H1 (cell line): ENCODE measurements around the gene TACSTD2. TPM values are rescaled to one million over a fixed set of nuclear protein-coding genes. Genes with fewer than 3 reads are reported as not detected.

Source experiments
- CTCF ChIA-PET: fragments of 300-600 bp; sonication (Branson Sonifier 250); formaldehyde crosslinking; loops from one replicate; lab custom pipeline; 2021; ENCODE audit not compliant: partially characterized antibody; lab: Charles Lee
- POLR2A ChIA-PET: fragments of 300-600 bp; sonication (Branson Sonifier 250); formaldehyde crosslinking; loops from one replicate; lab custom pipeline; 2021; ENCODE audit warnings: inconsistent platforms; ENCODE audit not compliant: partially characterized antibody; lab: Charles Lee
- DNase-seq, 2 experiments: peaks; one replicate each; pipeline versions ENCODE4 v3.0.0 to v3.0.0-alpha.2; 2010 to 2022; ENCODE audit warnings: low spot score in 2 of 2, low read depth in 1 of 2, mixed read lengths in 1 of 2
- FAIRE-seq: peaks from 2 replicates; lab custom pipeline; 2011; peaks lifted over from hg19 to GRCh38; lab: Jason Lieb, UNC
- H2AFZ ChIP-seq: 2 replicates; pipeline ENCODE4 v1.8.1; 2012; ENCODE audit warnings: low read length, inconsistent platforms
- H2AK5ac ChIP-seq: 2 replicates; pipeline ENCODE4 v1.6.1; 2013; ENCODE audit warnings: low read depth, low read length
- H2BK120ac ChIP-seq: replicated peaks from 2 replicates; pipeline ENCODE3; 2013; ENCODE audit warnings: low read depth, low read length, inconsistent platforms
- H2BK12ac ChIP-seq: 2 replicates; pipeline ENCODE4 v1.6.1; 2013; ENCODE audit warnings: low read depth, low read length
- H2BK15ac ChIP-seq: 2 replicates; pipeline ENCODE4 v1.6.1; 2013; ENCODE audit warnings: low read length
- H2BK20ac ChIP-seq: 2 replicates; pipeline ENCODE4 v1.6.1; 2013; ENCODE audit warnings: low read length
- H2BK5ac ChIP-seq: 2 replicates; pipeline ENCODE4 v1.6.1; 2013; ENCODE audit warnings: low read depth, low read length
- H3K14ac ChIP-seq: 2 replicates; pipeline ENCODE4 v1.6.1; 2013; ENCODE audit warnings: inconsistent platforms; ENCODE audit not compliant: insufficient read length
- H3K18ac ChIP-seq: 2 replicates; pipeline ENCODE4 v1.6.1; 2013; ENCODE audit warnings: low read length; ENCODE audit errors: extremely low read depth
- H3K23ac ChIP-seq: 2 replicates; pipeline ENCODE4 v1.6.1; 2013; ENCODE audit warnings: inconsistent platforms; ENCODE audit not compliant: insufficient read length
- H3K23me2 ChIP-seq: 2 replicates; pipeline ENCODE4 v1.6.1; 2013; ENCODE audit warnings: low read depth, low read length
- H3K27ac ChIP-seq: 2 replicates; pipeline ENCODE4 v1.6.1; 2011; ENCODE audit warnings: low read depth, low read length, inconsistent platforms
- H3K27me3 ChIP-seq, 4 experiments: replicated peaks in 1 of 4; 1 replicate in 1 of 4; 2 replicates in 3 of 4; pipeline versions ENCODE4 v1.6.1 to v1.8.1; 2011 to 2013; ENCODE audit warnings: low read length in 3 of 4, mild to moderate bottlenecking in 3 of 4, inconsistent platforms in 2 of 4, mixed read lengths in 2 of 4, moderate library complexity in 1 of 4; ENCODE audit not compliant: control insufficient read depth in 3 of 4, insufficient read depth in 3 of 4; ENCODE audit errors: extremely low read depth in 1 of 4
- H3K36me3 ChIP-seq, 4 experiments: 2 replicates each; pipeline versions ENCODE4 v1.6.1 to v1.8.1; 2011 to 2013; ENCODE audit warnings: mild to moderate bottlenecking in 4 of 4, low read length in 3 of 4, moderate library complexity in 2 of 4, control low read depth in 1 of 4, inconsistent platforms in 1 of 4; ENCODE audit not compliant: insufficient read depth in 4 of 4, control insufficient read depth in 2 of 4
- H3K4ac ChIP-seq: replicated peaks from 2 replicates; pipeline ENCODE3; 2013; ENCODE audit warnings: low read length, low read depth, mixed read lengths, inconsistent platforms; ENCODE audit not compliant: insufficient read length
- H3K4me1 ChIP-seq, 4 experiments: replicated peaks in 1 of 4; 1 replicate in 1 of 4; 2 replicates in 3 of 4; pipeline versions ENCODE4 v1.6.1 to v1.8.1; 2011 to 2013; ENCODE audit warnings: low read length in 3 of 4, inconsistent platforms in 2 of 4, mixed read lengths in 1 of 4; ENCODE audit not compliant: insufficient read depth in 4 of 4, control insufficient read depth in 3 of 4
- H3K4me2 ChIP-seq, 2 experiments: 2 replicates each; pipeline versions ENCODE4 v1.6.1 to v1.8.1; 2011 to 2013; ENCODE audit warnings: low read depth in 2 of 2, low read length in 2 of 2, control low read depth in 1 of 2, inconsistent platforms in 1 of 2, mild to moderate bottlenecking in 1 of 2; ENCODE audit not compliant: insufficient read depth in 1 of 2
- H3K4me3 ChIP-seq, 4 experiments: fragments of 200-600, 300-600 bp in 1 of 4; sonication (generic), shearing (Covaris generic), sonication (Bioruptor Twin) in 1 of 4; 2 replicates each; pipeline versions ENCODE4 v1.5.1 to v1.8.1; 2011 to 2016; ENCODE audit warnings: low read length in 4 of 4, low read depth in 3 of 4, control low read depth in 2 of 4, inconsistent platforms in 2 of 4, mild to moderate bottlenecking in 2 of 4, mixed read lengths in 1 of 4, moderate library complexity in 1 of 4; ENCODE audit not compliant: insufficient read depth in 2 of 4; ENCODE audit errors: extremely low read depth in 1 of 4
- H3K56ac ChIP-seq: replicated peaks from 2 replicates; pipeline ENCODE3; 2013; ENCODE audit warnings: low read depth, mild to moderate bottlenecking, mixed read lengths, low read length, inconsistent platforms; ENCODE audit not compliant: insufficient read length
- H3K79me1 ChIP-seq: 2 replicates; pipeline ENCODE4 v1.6.1; 2013; ENCODE audit warnings: low read depth, low read length, control low read depth
- H3K79me2 ChIP-seq, 2 experiments: 2 replicates each; pipeline versions ENCODE4 v1.6.1 to v1.8.1; 2012 to 2013; ENCODE audit warnings: low read length in 2 of 2, mild to moderate bottlenecking in 2 of 2, inconsistent platforms in 1 of 2; ENCODE audit not compliant: insufficient read depth in 2 of 2, control insufficient read depth in 1 of 2
- H3K9ac ChIP-seq, 4 experiments: replicated peaks in 1 of 4; 1 replicate in 1 of 4; 2 replicates in 3 of 4; pipeline versions ENCODE4 v1.6.1 to v1.8.1; 2011 to 2013; ENCODE audit warnings: low read depth in 3 of 4, low read length in 3 of 4, control low read depth in 2 of 4, mild to moderate bottlenecking in 2 of 4, moderate library complexity in 2 of 4, inconsistent platforms in 1 of 4; ENCODE audit errors: extremely low read depth in 1 of 4
- H3K9me3 ChIP-seq, 2 experiments: 2 replicates each; pipeline versions ENCODE4 v1.6.1 to v1.8.1; 2012 to 2013; ENCODE audit warnings: mild to moderate bottlenecking in 2 of 2, moderate library complexity in 2 of 2, control low read depth in 1 of 2, inconsistent platforms in 1 of 2, low read depth in 1 of 2, low read length in 1 of 2, mixed read lengths in 1 of 2; ENCODE audit not compliant: insufficient read depth in 2 of 2
- H4K20me1 ChIP-seq, 2 experiments: replicated peaks in 1 of 2; 2 replicates each; pipeline versions ENCODE3 to v1.8.1; 2011 to 2013; ENCODE audit warnings: inconsistent platforms in 2 of 2, low read length in 2 of 2, mild to moderate bottlenecking in 1 of 2; ENCODE audit not compliant: insufficient read depth in 2 of 2, control insufficient read depth in 1 of 2
- H4K5ac ChIP-seq: 2 replicates; pipeline ENCODE4 v1.6.1; 2013; ENCODE audit warnings: low read length, low read depth, mixed read lengths, inconsistent platforms; ENCODE audit not compliant: insufficient read length
- H4K8ac ChIP-seq: 2 replicates; pipeline ENCODE4 v1.8.0; 2013; ENCODE audit warnings: mild to moderate bottlenecking, moderate library complexity, low read length, inconsistent platforms; ENCODE audit not compliant: insufficient read depth; ENCODE audit errors: extremely low read depth
- H4K91ac ChIP-seq: replicated peaks from 2 replicates; pipeline ENCODE3; 2013; ENCODE audit warnings: low read length, mixed read lengths, inconsistent platforms; ENCODE audit not compliant: insufficient read length
- CEBPB ChIP-seq: IDR thresholded peaks from 2 replicates; pipeline ENCODE4 v1.6.1; 2012; ENCODE audit warnings: low read depth, low read length
- SUZ12 ChIP-seq: fragments of 200-600 bp; sonication (generic); IDR thresholded peaks from 2 replicates; pipeline ENCODE4 v1.6.1; 2012; ENCODE audit warnings: mild to moderate bottlenecking, inconsistent platforms, low read length, moderate library complexity, mixed read lengths
- WGBS, 2 experiments: shearing (Covaris generic) in 1 of 2; methylation state at CpG; one replicate each; pipeline versions ENCODE4 v1.1.6 to v1.1.7; 2013 to 2015; ENCODE audit warnings: low lambda C conversion rate in 2 of 2, mixed read lengths in 2 of 2, inconsistent platforms in 1 of 2, low coverage in 1 of 2, missing lambda C conversion rate in 1 of 2; ENCODE audit not compliant: insufficient replicate concordance in 2 of 2, insufficient coverage in 1 of 2, insufficient read length in 1 of 2; ENCODE audit errors: extremely low coverage in 1 of 2, missing lambda C conversion rate in 1 of 2; 5-methylcytosine and 5-hydroxymethylcytosine counted together
- polyA plus RNA-seq, 7 experiments: library from polyadenylated mRNA; depleted of rRNA in 3 of 7; stranded (reverse) in 5 of 7; unstranded in 2 of 7; fragments of >200 nt in 5 of 7; fragments of 200-250 nt in 2 of 7; gene quantifications; 1 replicate in 5 of 7; 2 replicates in 1 of 7; 4 replicates in 1 of 7; pipeline versions ENCODE4 v1.2.1 to v1.2.3, GENCODE V29; 2011 to 2013; ENCODE audit warnings: missing spikeins in 2 of 7, mixed read lengths in 2 of 7
- total RNA-seq: library from RNA; stranded (reverse); fragmentation: NEBNext Ultra II Directional; extraction: Animal tissue kit (Norgen Biotek cat#: 25700); gene quantifications from 2 replicates; pipeline ENCODE4 v1.2.1, GENCODE V29; 2021
- TF ChIP-seq, protein P1 (sequence below), 3 experiments: IDR thresholded peaks; 1 replicate in 2 of 3; 2 replicates in 1 of 3; pipeline versions ENCODE4 v1.5.1 to v1.6.1; 2011; ENCODE audit warnings: low read length in 3 of 3, mild to moderate bottlenecking in 3 of 3, inconsistent platforms in 2 of 3, low read depth in 1 of 3, moderate library complexity in 1 of 3; ENCODE audit not compliant: insufficient read depth in 1 of 3; ENCODE audit errors: control extremely low read depth in 1 of 3

TACSTD2 gene
- total and polyA plus RNA-seq, 2 of the 8 experiments (the other 6 are each of a cell fraction or from before 2014, with no cell fraction given): 0.76 to 0.85 TPM

DNA sequence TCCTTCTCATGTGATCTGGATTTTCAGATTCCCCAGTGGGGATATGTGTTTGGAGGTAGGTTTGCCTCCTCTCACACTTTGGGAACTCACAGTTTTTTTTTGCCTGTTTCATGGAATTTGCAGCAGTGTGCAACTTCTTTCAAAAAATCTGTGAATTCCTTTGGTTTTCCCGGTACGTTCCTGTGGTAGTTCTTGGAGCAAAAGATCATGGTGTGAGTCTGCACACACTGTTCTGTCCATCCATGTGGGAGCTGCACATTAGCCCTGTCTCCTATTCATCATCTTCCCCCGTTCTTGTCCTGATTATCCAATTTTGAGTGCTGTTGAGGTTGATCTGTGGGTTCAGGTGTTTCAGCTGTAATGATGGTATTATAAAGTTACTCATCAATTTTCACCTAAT lies 30.3 kb upstream of the TACSTD2 start:
- POLR2A ChIA-PET: no interaction called here
- no peak overlapping the region for H2BK12ac ChIP-seq
- no peak for FAIRE-seq
- CTCF ChIA-PET: interaction anchor here (0.7 kb wide), 1 partner anchor 747 kb away, joined by 3 read pairs; no protein-coding TSS in a partner anchor
- no peak overlapping the region for H4K8ac ChIP-seq
- no peak overlapping the region for H3K23ac ChIP-seq
- H3K14ac ChIP-seq: no peak overlapping the region
- H3K27me3 ChIP-seq: no peaks in the 10 kb centered on the region
- H3K27ac ChIP-seq: no peak overlapping the region
- H3K79me2 ChIP-seq: no peaks in the 10 kb centered on the region
- no peak overlapping the region for H3K4me2 ChIP-seq
- H3K18ac ChIP-seq: no peak overlapping the region
- H4K20me1 ChIP-seq: no peaks in the 10 kb centered on the region
- no peak overlapping the region for H2AK5ac ChIP-seq
- no peaks in the 10 kb centered on the region for H3K79me1 ChIP-seq
- H2BK15ac ChIP-seq: no peak overlapping the region
- TF ChIP-seq CEBPB: no peak
- TF ChIP-seq, protein P1, sequence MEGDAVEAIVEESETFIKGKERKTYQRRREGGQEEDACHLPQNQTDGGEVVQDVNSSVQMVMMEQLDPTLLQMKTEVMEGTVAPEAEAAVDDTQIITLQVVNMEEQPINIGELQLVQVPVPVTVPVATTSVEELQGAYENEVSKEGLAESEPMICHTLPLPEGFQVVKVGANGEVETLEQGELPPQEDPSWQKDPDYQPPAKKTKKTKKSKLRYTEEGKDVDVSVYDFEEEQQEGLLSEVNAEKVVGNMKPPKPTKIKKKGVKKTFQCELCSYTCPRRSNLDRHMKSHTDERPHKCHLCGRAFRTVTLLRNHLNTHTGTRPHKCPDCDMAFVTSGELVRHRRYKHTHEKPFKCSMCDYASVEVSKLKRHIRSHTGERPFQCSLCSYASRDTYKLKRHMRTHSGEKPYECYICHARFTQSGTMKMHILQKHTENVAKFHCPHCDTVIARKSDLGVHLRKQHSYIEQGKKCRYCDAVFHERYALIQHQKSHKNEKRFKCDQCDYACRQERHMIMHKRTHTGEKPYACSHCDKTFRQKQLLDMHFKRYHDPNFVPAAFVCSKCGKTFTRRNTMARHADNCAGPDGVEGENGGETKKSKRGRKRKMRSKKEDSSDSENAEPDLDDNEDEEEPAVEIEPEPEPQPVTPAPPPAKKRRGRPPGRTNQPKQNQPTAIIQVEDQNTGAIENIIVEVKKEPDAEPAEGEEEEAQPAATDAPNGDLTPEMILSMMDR (IDR thresholded peaks at IDR 0.05; ENCODE audit: control extremely low read depth in 1 of 3, insufficient read depth in 1 of 3, low read depth in 1 of 3, low read length in 3 of 3): no peak
- no peak for TF ChIP-seq SUZ12
- TF ChIP-seq, all 59 proteins: peak for 0
- H2BK20ac ChIP-seq: no peak overlapping the region
- H3K9me3 ChIP-seq: no peaks in the 10 kb centered on the region
- no peaks in the 10 kb centered on the region for H3K36me3 ChIP-seq
- no peak overlapping the region for H4K91ac ChIP-seq
- H3K4ac ChIP-seq: no peak overlapping the region
- no peak overlapping the region for H4K5ac ChIP-seq
- 94% methylated on average over 3 of the region's 3 CpGs; no CpG with 5 or more reads in 1 of the 2 experiments for WGBS, 2 experiments
- H3K9ac ChIP-seq: no peak overlapping the region
- H2AFZ ChIP-seq: no peak overlapping the region
- no peak overlapping the region for H2BK5ac ChIP-seq
- no peak overlapping the region for H3K56ac ChIP-seq
- DNase-seq: no peak
- H2BK120ac ChIP-seq: no peak overlapping the region
- no peak overlapping the region for H3K4me3 ChIP-seq
- H3K4me1 ChIP-seq: no peaks in the 10 kb centered on the region
- H3K23me2 ChIP-seq: no peaks in the 10 kb centered on the region
